HepG2 (cell line): ENCODE measurements around the gene SP5. TPM values are rescaled to one million over a fixed set of nuclear protein-coding genes. Genes with fewer than 3 reads are reported as not detected.
A peak's percentile ranks its signal among the peaks of the same experiment; 100 is the strongest.

Source experiments
- AHDC1 ChIP-seq: sonication (generic); formaldehyde crosslinking; IDR thresholded peaks from 2 replicates; pipeline ENCODE4 v1.5.1; 2020; ENCODE audit warnings: mild to moderate bottlenecking, missing genetic modification reagents, borderline replicate concordance
- CHCHD3 ChIP-seq: sonication (generic); formaldehyde crosslinking; IDR thresholded peaks from 2 replicates; pipeline ENCODE4 v1.8.0; 2022; ENCODE audit warnings: mild to moderate bottlenecking, missing genetic modification reagents, moderate library complexity
- GATAD1 ChIP-seq: IDR thresholded peaks from 2 replicates; pipeline ENCODE4 v1.6.1; 2016; ENCODE audit warnings: missing genetic modification reagents, missing compliant biosample characterization
- GMEB1 ChIP-seq: sonication (generic); formaldehyde crosslinking; IDR thresholded peaks from 2 replicates; pipeline ENCODE4 v1.5.1; 2020; ENCODE audit warnings: missing genetic modification reagents, mild to moderate bottlenecking, borderline replicate concordance
- GTF3A ChIP-seq: sonication (generic); formaldehyde crosslinking; conservative IDR thresholded peaks from 2 replicates; pipeline ENCODE4 v1.4.0; 2020; ENCODE audit warnings: mild to moderate bottlenecking, missing genetic modification reagents
- HNRNPL ChIP-seq: fragments of 200-400 bp; formaldehyde crosslinking; IDR thresholded peaks from 2 replicates; pipeline ENCODE4 v1.6.1; 2017; ENCODE audit warnings: mild to moderate bottlenecking, low read depth, low read length
- KLF11 ChIP-seq: IDR thresholded peaks from 2 replicates; pipeline ENCODE4 v1.6.1; 2016; ENCODE audit warnings: missing compliant biosample characterization
- MAF1 ChIP-seq: sonication (generic); formaldehyde crosslinking; IDR thresholded peaks from 2 replicates; pipeline ENCODE4 v1.5.0; 2020; ENCODE audit warnings: missing genetic modification reagents, borderline replicate concordance
- MLX ChIP-seq: IDR thresholded peaks from 2 replicates; pipeline ENCODE4 v1.6.1; 2016
- SIN3A ChIP-seq: IDR thresholded peaks from 2 replicates; pipeline ENCODE4 v1.6.1; 2011; ENCODE audit warnings: low read depth, mild to moderate bottlenecking, control low read depth, low read length, borderline replicate concordance
- SIN3B ChIP-seq: fragments of 150-350 bp; IDR thresholded peaks from 2 replicates; pipeline ENCODE4 v1.6.1; 2014; ENCODE audit warnings: low read length
- SIX4 ChIP-seq: sonication (generic); formaldehyde crosslinking; IDR thresholded peaks from 2 replicates; pipeline ENCODE4 v1.4.0; 2020; ENCODE audit warnings: missing genetic modification reagents
- SOX5 ChIP-seq: IDR thresholded peaks from 2 replicates; pipeline ENCODE4 v1.6.1; 2016; ENCODE audit warnings: borderline replicate concordance
- TAF15 ChIP-seq: fragments of 200-400 bp; formaldehyde crosslinking; IDR thresholded peaks from one replicate; pipeline ENCODE4 v1.6.1; 2018; ENCODE audit warnings: mild to moderate bottlenecking, low read depth, low read length; ENCODE audit not compliant: poor library complexity, severe bottlenecking
- TBL1XR1 ChIP-seq: fragments of 150-350 bp; IDR thresholded peaks from 2 replicates; pipeline ENCODE4 v1.6.1; 2014; ENCODE audit warnings: borderline replicate concordance, low read length; ENCODE audit not compliant: partially characterized antibody
- TFAP4 ChIP-seq: sonication (generic); IDR thresholded peaks from 2 replicates; pipeline ENCODE4 v1.6.1; 2016; ENCODE audit warnings: low read depth, borderline replicate concordance
- TGIF2 ChIP-seq: IDR thresholded peaks from 2 replicates; pipeline ENCODE4 v1.6.1; 2016; ENCODE audit warnings: control low read depth, missing compliant biosample characterization
- ZMAT3 ChIP-seq: sonication (generic); formaldehyde crosslinking; conservative IDR thresholded peaks from 2 replicates; pipeline ENCODE4 v1.7.0; 2021; ENCODE audit warnings: missing genetic modification reagents
- ZNF136 ChIP-seq: sonication (generic); formaldehyde crosslinking; IDR thresholded peaks from 2 replicates; pipeline ENCODE4 v1.8.1; 2022; ENCODE audit warnings: low read depth, mild to moderate bottlenecking, moderate library complexity, missing genetic modification reagents
- ZNF335 ChIP-seq: sonication (generic); formaldehyde crosslinking; IDR thresholded peaks from 2 replicates; pipeline ENCODE4 v1.4.0; 2020; ENCODE audit warnings: missing genetic modification reagents
- polyA plus RNA-seq, 8 experiments: library from polyadenylated mRNA; depleted of rRNA in 3 of 8; stranded (reverse) in 7 of 8; unstranded in 1 of 8; fragments of >200 nt; fragmentation: Illumina TruSeq in 4 of 8; extraction: Trizol in 4 of 8; gene quantifications; 2 replicates each; pipeline versions ENCODE4 v1.2.1 to v1.2.3, GENCODE V29; 2011 to 2016; ENCODE audit warnings: low read depth in 4 of 8, missing spikeins in 1 of 8, mixed read lengths in 1 of 8; ENCODE audit not compliant: insufficient read depth in 1 of 8
- total RNA-seq, 5 experiments: library from RNA; depleted of rRNA; stranded (reverse); fragments of >200 nt; fragmentation: Illumina TruSeq; extraction: Trizol; gene quantifications; 2 replicates each; pipeline ENCODE4 v1.2.3, GENCODE V29; 2016; ENCODE audit warnings: low read depth in 1 of 5

The SP5 gene
- total and polyA plus RNA-seq, 2 of the 13 experiments (the other 11 are each of a cell fraction or from before 2014, with no cell fraction given) = 50.8 to 119 TPM

- TF ChIP-seq AHDC1 (CRISPR knock-in tag) (no peak), GMEB1 (CRISPR knock-in tag) (no peak), MLX (CRISPR knock-in tag) (no peak), HNRNPL (0 out of 2 replicates have a peak, but pooled peaks have one; percentile 21), CHCHD3 (CRISPR knock-in tag) (0 out of 2 replicates have a peak, but pooled peaks have one; percentile 14), SIX4 (CRISPR knock-in tag) (no peak), SOX5 (CRISPR knock-in tag) (no peak), ZMAT3 (CRISPR knock-in tag) (no peak; the same call in 1 of the 2 replicates), GTF3A (CRISPR knock-in tag) (no peak), ZNF335 (CRISPR knock-in tag) (no peak), TGIF2 (CRISPR knock-in tag) (no peak), GATAD1 (CRISPR knock-in tag) (no peak), SIN3B (no peak), TBL1XR1 (no peak), TAF15 (peak; percentile 7), TFAP4 (no peak), SIN3A (peak; percentile 16; the same call in 1 of the 2 replicates), ZNF136 (no peak), MAF1 (CRISPR knock-in tag) (no peak), KLF11 (CRISPR knock-in tag) (no peak)
These were observed 2.2 kb upstream of the SP5 start (continued) for GRCh38 chr2:170712653-170713542.
